NCI-H345 treated with DMSO at 0.1 percent for 48 hours (cell line): ENCODE results near the gene TSHZ3.

ENCODE experiments used
- DNase-seq: peaks from one replicate; lab custom pipeline; 2025; ENCODE audit not compliant: unreplicated experiment; lab: John Stamatoyannopoulos, UW

Gene TSHZ3

GRCh38 chr19:31252441-31252840 lies 96.8 kb downstream of the TSHZ3 start:
- no peak for DNase-seq

DNA sequence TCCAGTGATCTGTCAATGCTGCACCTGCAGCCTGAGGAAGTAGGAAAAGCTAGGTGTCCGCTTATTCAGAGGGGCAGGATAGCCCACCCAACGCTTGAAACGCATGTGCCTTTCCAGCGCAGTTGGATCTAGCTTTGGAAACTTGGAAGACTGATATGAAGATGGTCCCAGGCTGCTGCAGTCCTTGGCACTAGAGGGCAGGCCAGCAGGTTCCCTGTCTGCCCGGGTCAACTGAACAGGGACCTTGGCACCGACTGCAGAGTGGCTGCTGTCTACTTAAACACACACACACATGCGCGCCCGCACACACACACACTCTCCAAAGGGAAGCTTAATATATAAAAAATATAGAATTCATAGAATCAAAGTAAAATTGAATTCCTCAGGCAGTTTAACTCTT lies 100.0 kb downstream of the TSHZ3 start:
- no peak for DNase-seq

GRCh38 chr19:31235806-31236205 lies 113.4 kb downstream of the TSHZ3 start:
- DNase-seq = no peak

GRCh38 chr19:31233295-31233800 lies 115.9 kb downstream of the TSHZ3 start:
- DNase-seq = no peak

GRCh38 chr19:31232871-31233270 lies 116.4 kb downstream of the TSHZ3 start:
- no peak for DNase-seq

GRCh38 chr19:31232180-31232579 lies 117.1 kb downstream of the TSHZ3 start:
- no peak for DNase-seq

GRCh38 chr19:31231237-31231636 lies 118.0 kb downstream of the TSHZ3 start:
- no peak for DNase-seq

DNA sequence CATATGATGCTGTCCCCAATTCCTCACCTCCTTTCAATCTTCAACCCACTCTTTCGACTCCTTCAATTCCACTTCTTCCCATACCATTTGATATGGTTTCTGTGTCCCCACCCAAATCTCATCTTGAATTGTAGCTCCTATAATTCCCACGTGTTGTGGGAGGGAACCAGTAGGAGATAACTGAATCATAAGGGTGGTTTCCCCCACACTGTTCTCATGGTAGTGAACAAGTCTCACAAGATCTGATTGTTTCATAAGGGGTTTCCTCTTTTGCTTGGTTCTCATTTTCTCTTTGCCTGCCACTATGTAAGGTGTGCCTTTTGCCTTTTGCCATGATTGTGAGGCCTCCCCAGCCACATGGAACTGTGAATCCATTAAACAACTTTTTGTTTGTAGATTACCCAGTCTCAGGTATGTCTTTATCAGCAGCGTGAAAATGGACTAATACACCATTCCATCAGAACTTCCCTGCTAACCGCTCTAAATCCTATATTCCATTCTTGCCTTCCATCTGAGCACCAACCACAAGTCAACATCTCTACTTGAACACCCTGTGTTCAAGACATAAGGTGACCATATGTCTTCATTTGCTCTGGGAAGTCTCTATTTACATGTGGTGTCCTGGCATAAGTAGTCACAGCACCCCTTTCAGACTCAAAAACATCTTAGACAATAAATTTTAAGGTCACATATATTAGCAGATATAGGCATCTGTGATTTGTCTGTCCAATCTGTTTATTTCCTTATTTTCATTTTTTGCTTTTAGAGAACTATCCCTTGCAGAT lies 122.9 kb downstream of the TSHZ3 start:
- no peak for DNase-seq
